Transverse colon (tissue), 4 donors: Measurements from ENCODE around the gene ZNF274. TPM values are rescaled to one million over a fixed set of nuclear protein-coding genes. Genes with fewer than 3 reads are reported as not detected.

Experiments used
- DNase-seq: peaks from one replicate; pipeline ENCODE4 v3.0.0-alpha.2; 2019
- H3K27ac ChIP-seq, 4 donors: fragments of 200-600 bp; sonication (generic); 2 replicates each; pipeline ENCODE4 v1.5.1; 2016 to 2018; ENCODE audit warnings: inconsistent platforms in 4 of 4
- H3K27me3 ChIP-seq: fragments of 200-600 bp; sonication (generic); 2 replicates; pipeline ENCODE4 v1.5.1; 2017; ENCODE audit warnings: inconsistent platforms
- H3K36me3 ChIP-seq, 4 donors: fragments of 200-600 bp; sonication (generic); 2 replicates each; pipeline ENCODE4 v1.5.1; 2017 to 2019; ENCODE audit warnings: inconsistent platforms in 4 of 4
- H3K4me1 ChIP-seq, 4 donors: fragments of 200-600 bp; sonication (generic); 2 replicates each; pipeline ENCODE4 v1.5.1; 2017 to 2020; ENCODE audit warnings: inconsistent platforms in 4 of 4
- H3K4me3 ChIP-seq, 4 donors: fragments of 200-600 bp; sonication (generic); 1 replicate in 1 of 4; 2 replicates in 3 of 4; pipeline versions ENCODE4 v1.5.1 to v1.6.1; 2017 to 2019; ENCODE audit warnings: inconsistent platforms in 4 of 4
- H3K9me3 ChIP-seq, 2 donors: fragments of 200-600 bp; sonication (generic); 2 replicates each; pipeline ENCODE4 v1.5.1; 2017 to 2019; ENCODE audit warnings: inconsistent platforms in 2 of 2
- CTCF ChIP-seq, 5 experiments: fragments of 200-600 bp in 3 of 5; fragments of 450-650 bp in 2 of 5; sonication (generic) in 3 of 5; IDR thresholded peaks; 1 replicate in 2 of 5; 2 replicates in 3 of 5; pipeline ENCODE4 v1.5.1; 2016 to 2017; ENCODE audit warnings: antibody characterized with exemption in 5 of 5, inconsistent platforms in 3 of 5, mild to moderate bottlenecking in 2 of 5, moderate library complexity in 1 of 5
- EP300 ChIP-seq: sonication (generic); formaldehyde crosslinking; IDR thresholded peaks from one replicate; pipeline ENCODE4 v1.6.1; 2017; ENCODE audit warnings: antibody characterized with exemption, low read depth
- POLR2A ChIP-seq: fragments of 450-650 bp; IDR thresholded peaks from one replicate; pipeline ENCODE4 v1.6.1; 2016; ENCODE audit warnings: antibody characterized with exemption, mild to moderate bottlenecking, moderate library complexity
- POLR2AphosphoS5 ChIP-seq, 3 donors: sonication (generic); formaldehyde crosslinking; IDR thresholded peaks; one replicate each; pipeline ENCODE4 v1.6.1; 2016; ENCODE audit warnings: antibody characterized with exemption in 3 of 3
- WGBS, 2 donors: methylation state at CpG; one replicate each; pipeline ENCODE4 v1.1.5; 2018; ENCODE audit warnings: low coverage in 1 of 2; 5-methylcytosine and 5-hydroxymethylcytosine counted together
- in situ Hi-C, 4 donors: fragments of 200-750 bp; cut with MboI; loops; one replicate each; pipeline versions ENCODE4 v1.15.0 to v1.15.1; 2017; ENCODE audit warnings: low sequenced_read_pairs in 3 of 4, low pct_ligation_motif_present in 1 of 4, low pct_unique_long_range_greater_than_20kb in 1 of 4
- intact Hi-C: fragments of 100-400 bp; cut with DNase I; formaldehyde crosslinking; loops from one replicate; pipeline ENCODE4 v1.15.1; 2023; ENCODE audit warnings: low total_unique reads
- total RNA-seq, 4 donors: library from RNA; depleted of rRNA; stranded (reverse); fragments of >200 nt; gene quantifications; one replicate each; pipeline ENCODE4 v1.1.0, GENCODE V29; 2016

Gene ZNF274
- total RNA-seq, 4 donors from 2014 or later: 12.5 to 30.8 (median 19.0) TPM

- WGBS, 2 donors: 91 to 94% methylated on average over 3 of the region's 3 CpGs
- in situ Hi-C loops: no loop called here
- Histone ChIP-seq H3K27me3 (no peaks in the 10 kb centered on the region), H3K36me3 (peaks cover 0 to 92% (median 34%) of the 10 kb centered on the region in 4 donors), H3K4me1 (no peaks in the 10 kb centered on the region), H3K9me3 (peaks cover 99 to 100% of the 10 kb centered on the region in 2 donors), H3K27ac (no peak overlapping the region), H3K4me3 (no peak overlapping the region)
- intact Hi-C loops: no loop called here
- no peak for TF ChIP-seq POLR2AphosphoS5 (IDR thresholded peaks at IDR 0.05)
- TF ChIP-seq EP300: no peak
- TF ChIP-seq POLR2A: no peak
- no peak for TF ChIP-seq CTCF (IDR thresholded peaks at IDR 0.05)
- no peak for DNase-seq
These were observed 78.7 kb downstream of the ZNF274 start for GRCh38 chr19:58261600-58261967.

- intact Hi-C loops: no loop called here
- H3K27ac ChIP-seq: no peak overlapping the region
- no peaks in the 10 kb centered on the region for H3K27me3 ChIP-seq
- 94 to 100% methylated on average over 2 to 19 of the region's 19 CpGs for WGBS, 2 donors
- TF ChIP-seq CTCF (IDR thresholded peaks at IDR 0.05): no peak
- TF ChIP-seq EP300: no peak
- TF ChIP-seq POLR2AphosphoS5 (IDR thresholded peaks at IDR 0.05): no peak
- no peak for TF ChIP-seq POLR2A
- in situ Hi-C loops: no loop called here
- H3K4me3 ChIP-seq: no peak overlapping the region
- peaks cover 0 to 85% (median 34%) of the 10 kb centered on the region in 4 donors for H3K36me3 ChIP-seq
- H3K9me3 ChIP-seq: peaks cover 99 to 100% of the 10 kb centered on the region in 2 donors
- no peak for DNase-seq
- no peaks in the 10 kb centered on the region for H3K4me1 ChIP-seq
These were observed 79.4 kb downstream of the ZNF274 start for GRCh38 chr19:58261968-58262921.

- WGBS, 2 donors: 96 to 100% methylated on average over 4 to 7 of the region's 7 CpGs
- intact Hi-C loops (no loop called here), in situ Hi-C loops (no loop called here)
- Histone ChIP-seq H3K27ac (no peak overlapping the region), H3K9me3 (peaks cover 99 to 100% of the 10 kb centered on the region in 2 donors), H3K36me3 (peaks cover 0 to 79% (median 33%) of the 10 kb centered on the region in 4 donors), H3K4me3 (no peak overlapping the region), H3K4me1 (no peaks in the 10 kb centered on the region), H3K27me3 (no peaks in the 10 kb centered on the region)
- no peak for TF ChIP-seq EP300
- no peak for TF ChIP-seq POLR2A
- TF ChIP-seq CTCF (IDR thresholded peaks at IDR 0.05): no peak
- TF ChIP-seq POLR2AphosphoS5 (IDR thresholded peaks at IDR 0.05): no peak
- DNase-seq: no peak
These were observed 80.0 kb downstream of the ZNF274 start for GRCh38 chr19:58262922-58263296.

Other genes with a start within 250 kb of the ZNF274 start
- 1 to 10 TPM; 1.9 to 6.4 (median 4.0) TPM for gene ZNF418, start 247.7 kb upstream of the ZNF274 start, total RNA-seq
- 10 to 100 TPM in 1 of 4 donors, 1 to 10 TPM in 3; 3.8 to 13.5 (median 4.2) TPM for gene ZNF256, start 235.4 kb upstream of the ZNF274 start, total RNA-seq
- not detected for gene C19orf18, start 208.5 kb upstream of the ZNF274 start, total RNA-seq
- 10 to 100 TPM; 13.7 to 27.7 (median 16.2) TPM for gene ZNF606, start 180.2 kb upstream of the ZNF274 start, total RNA-seq
- gene ZSCAN1, start 149.0 kb upstream of the ZNF274 start, total RNA-seq: not detected
- 10 to 100 TPM in 1 of 4 donors, 1 to 10 TPM in 3; 1.6 to 20.9 (median 2.1) TPM for gene ZNF135, start 123.8 kb upstream of the ZNF274 start, total RNA-seq
- gene ZSCAN18, start 84.8 kb upstream of the ZNF274 start, total RNA-seq: 10 to 100 TPM; 30.4 to 50.0 (median 42.8) TPM
- gene ZNF329, start 32.3 kb upstream of the ZNF274 start, total RNA-seq: 1 to 10 TPM in 3 of 4 donors, under 1 TPM in 1; 0.60 to 5.5 (median 4.0) TPM
- gene ZNF544, start 45.9 kb downstream of the ZNF274 start, total RNA-seq: 10 to 100 TPM in 3 of 4 donors, 1 to 10 TPM in 1; 8.6 to 62.3 (median 25.1) TPM
- gene ZNF8, start 95.9 kb downstream of the ZNF274 start, total RNA-seq: 1 to 10 TPM; 4.6 to 6.6 (median 6.3) TPM
- gene ERVK3-1, start 122.3 kb downstream of the ZNF274 start, total RNA-seq: 10 to 100 TPM; 13.3 to 58.9 (median 36.2) TPM
- gene ZSCAN22, start 143.9 kb downstream of the ZNF274 start, total RNA-seq: 10 to 100 TPM in 1 of 4 donors, 1 to 10 TPM in 3; 3.0 to 11.6 (median 3.3) TPM
- gene A1BG, start 170.4 kb downstream of the ZNF274 start, total RNA-seq: 10 to 100 TPM in 1 of 4 donors, 1 to 10 TPM in 1, under 1 TPM in 1, not detected in 1; 0.60 to 25.1 (median 3.7) TPM
- gene ZNF497, start 179.7 kb downstream of the ZNF274 start, total RNA-seq: 10 to 100 TPM in 1 of 4 donors, 1 to 10 TPM in 3; 1.3 to 19.3 (median 4.2) TPM
- gene ZNF837, start 198.0 kb downstream of the ZNF274 start, total RNA-seq: 10 to 100 TPM in 1 of 4 donors, 1 to 10 TPM in 3; 3.7 to 10.7 (median 6.1) TPM
- gene RPS5, start 204.2 kb downstream of the ZNF274 start, total RNA-seq: 1,000 to 10,000 TPM in 1 of 4 donors, 100 to 1,000 TPM in 3; 513 to 1,129 (median 743) TPM
- gene RNF225, start 212.6 kb downstream of the ZNF274 start, total RNA-seq: not detected
- gene ZNF584, start 225.6 kb downstream of the ZNF274 start, total RNA-seq: 1 to 10 TPM; 3.4 to 8.3 (median 7.3) TPM